ENCODE results near the gene AVPR2. TPM values are rescaled to one million over a fixed set of nuclear protein-coding genes. Genes with fewer than 3 reads are reported as not detected.

AVPR2 gene
- total RNA-seq, 2 experiments from 2014 or later = not detected

GRCh38 chrX:153926552-153926857 is 22.0 kb downstream of the AVPR2 start:
- H3K9me3 Mint-ChIP-seq = no peaks in the 10 kb centered on the region
- DNase-seq (no peak), ATAC-seq (peak; percentile 9)
- POLR2A ChIA-PET = interaction anchor here (0.6 to 9.8 kb wide), 13 partner anchors 9 to 169 kb away, joined by 3 to 130 read pairs (median 4); partner anchors contain the start of genes HCFC1, IRAK1, PLXNB3 and RENBP
- H3K4me1 Mint-ChIP-seq (ENCODE audit: low read depth) = peaks cover 31% of the 10 kb centered on the region
- TF ChIP-seq CTCF (IDR thresholded peaks at IDR 0.05) = no peak
- intact Hi-C loops (cut with micrococcal nuclease) = loop anchor here (10.0 kb wide), 1 partner anchor 162 kb away; the partner anchor contains the start of gene PLXNB3
- CTCF ChIA-PET = interaction anchor here (0.7 to 11.9 kb wide), 6 partner anchors 12 to 45 kb away, joined by 3 to 136 read pairs (median 8); partner anchors contain the start of genes HCFC1 and RENBP
- peak overlapping the region; percentile 88 for H3K4me3 Mint-ChIP-seq
- H3K27ac Mint-ChIP-seq = peak overlapping the region; percentile 99
- no peaks in the 10 kb centered on the region for H3K27me3 Mint-ChIP-seq
- peaks cover 42% of the 10 kb centered on the region for H3K36me3 Mint-ChIP-seq (ENCODE audit: low read depth)

GRCh38 chrX:153926858-153927671 is 22.6 kb downstream of the AVPR2 start:
- intact Hi-C loops (cut with micrococcal nuclease) = loop anchor here (10.0 kb wide), 1 partner anchor 162 kb away; the partner anchor contains the start of gene PLXNB3
- no peak for TF ChIP-seq CTCF (IDR thresholded peaks at IDR 0.05)
- Mint-ChIP-seq H3K27me3 (no peaks in the 10 kb centered on the region), H3K36me3 (ENCODE audit: low read depth) (peaks cover 46% of the 10 kb centered on the region), H3K27ac (peak overlapping the region; percentile 99), H3K4me3 (peak overlapping the region; percentile 88), H3K4me1 (ENCODE audit: low read depth) (peaks cover 32% of the 10 kb centered on the region), H3K9me3 (no peaks in the 10 kb centered on the region)
- ATAC-seq (peak; percentile 47), DNase-seq (peak; percentile 84)
- ChIA-PET POLR2A (interaction anchor here (0.6 to 9.8 kb wide), 10 partner anchors 9 to 164 kb away, joined by 3 to 130 read pairs (median 4); partner anchors contain the start of genes HCFC1, RENBP and TMEM187), CTCF (interaction anchor here (0.7 to 11.9 kb wide), 7 partner anchors 13 to 198 kb away, joined by 3 to 136 read pairs (median 4); partner anchors contain the start of genes HCFC1 and RENBP)

DNA sequence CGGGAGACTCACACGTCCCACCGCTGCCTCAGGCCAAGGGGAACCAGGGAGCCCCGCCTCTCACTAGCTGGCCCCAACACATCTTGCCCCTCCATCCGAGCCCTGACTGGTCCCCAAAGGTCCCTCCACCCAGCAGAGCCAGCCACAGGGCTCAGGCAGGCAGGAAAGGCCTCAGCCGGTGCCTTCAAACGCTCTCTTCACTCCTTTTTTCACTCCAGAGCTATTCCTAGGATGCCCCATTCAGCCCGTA is 23.1 kb downstream of the AVPR2 start:
- POLR2A ChIA-PET = interaction anchor here (3.7 to 9.8 kb wide), 3 partner anchors 11 to 41 kb away, joined by 28 to 130 read pairs (median 105); partner anchors contain the start of genes HCFC1, RENBP and TMEM187
- no peak for DNase-seq
- Mint-ChIP-seq H3K4me1 (ENCODE audit: low read depth) (peaks cover 27% of the 10 kb centered on the region), H3K27me3 (no peaks in the 10 kb centered on the region), H3K27ac (peak overlapping the region; percentile 99), H3K9me3 (no peaks in the 10 kb centered on the region), H3K36me3 (ENCODE audit: low read depth) (peaks cover 42% of the 10 kb centered on the region), H3K4me3 (peak overlapping the region; percentile 88)
- no peak for ATAC-seq
- no peak for TF ChIP-seq CTCF (IDR thresholded peaks at IDR 0.05)
- intact Hi-C loops (cut with micrococcal nuclease) = loop anchor here (10.0 kb wide), 1 partner anchor 163 kb away; the partner anchor contains the start of gene PLXNB3
- CTCF ChIA-PET = interaction anchor here (1.3 to 11.9 kb wide), 5 partner anchors 13 to 199 kb away, joined by 4 to 136 read pairs (median 4); partner anchors contain the start of genes HCFC1 and RENBP

DNA sequence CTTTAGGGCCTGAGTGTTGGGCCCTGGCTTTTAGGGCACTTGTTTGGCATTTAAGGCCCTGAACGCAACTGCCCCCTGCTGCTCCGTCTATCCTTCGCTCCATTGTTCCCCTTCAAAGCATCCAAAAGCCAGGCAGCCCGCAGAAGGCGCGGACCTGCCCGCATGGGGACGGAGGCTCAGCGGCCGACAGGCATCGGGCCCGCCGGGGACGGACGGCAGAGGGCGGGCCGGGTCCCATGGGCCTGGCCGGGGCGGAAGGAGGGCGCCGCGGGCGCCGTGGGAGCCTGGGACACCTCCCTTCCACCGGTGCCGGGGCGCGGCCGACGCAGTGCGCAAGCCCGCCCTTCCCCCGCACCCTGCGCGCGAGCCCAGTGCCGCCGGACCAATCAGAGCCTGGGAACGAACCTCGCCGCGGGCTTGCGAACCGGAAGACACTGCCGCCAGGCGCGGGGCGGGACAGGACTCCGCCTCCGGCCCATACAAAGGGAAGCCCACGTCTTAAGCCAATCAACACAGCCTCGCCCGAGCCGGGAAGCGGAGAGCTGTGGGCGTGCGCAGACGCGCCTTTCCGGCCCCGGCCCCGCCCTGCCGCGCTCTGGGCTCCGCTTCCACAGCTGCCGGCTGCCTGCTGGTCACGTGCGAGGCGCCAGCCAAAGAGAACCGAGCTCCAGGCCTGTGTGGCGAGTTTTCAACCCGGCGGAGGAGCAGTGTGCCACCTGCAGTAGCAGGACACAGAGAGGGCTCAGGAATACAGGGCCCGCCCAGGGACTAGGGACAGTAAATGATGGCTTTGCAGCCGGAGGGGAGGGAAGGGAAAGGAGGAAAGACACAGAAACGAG is 23.7 kb downstream of the AVPR2 start:
- peak; percentile 95 for DNase-seq
- CTCF ChIA-PET = interaction anchor here (0.9 to 11.9 kb wide), 6 partner anchors 10 to 199 kb away, joined by 3 to 136 read pairs (median 4); partner anchors contain the start of genes HCFC1, PLXNB3 and RENBP
- ATAC-seq = peak; percentile 72
- POLR2A ChIA-PET = interaction anchor here (1.3 to 9.8 kb wide), 4 partner anchors 10 to 41 kb away, joined by 4 to 130 read pairs (median 66); partner anchors contain the start of genes HCFC1, RENBP and TMEM187
- TF ChIP-seq CTCF (IDR thresholded peaks at IDR 0.05) = no peak
- Mint-ChIP-seq H3K27me3 (no peaks in the 10 kb centered on the region), H3K27ac (peak overlapping the region; percentile 99), H3K9me3 (no peaks in the 10 kb centered on the region), H3K4me3 (peak overlapping the region; percentile 88), H3K4me1 (ENCODE audit: low read depth) (peaks cover 22% of the 10 kb centered on the region), H3K36me3 (ENCODE audit: low read depth) (peaks cover 36% of the 10 kb centered on the region)
- intact Hi-C loops (cut with micrococcal nuclease) = loop anchor here (10.0 kb wide), 1 partner anchor 163 kb away; the partner anchor contains the start of gene PLXNB3
